Osteocyte (in vitro differentiated cells): ENCODE measurements around the gene RNF7. TPM values are rescaled to one million over a fixed set of nuclear protein-coding genes. Genes with fewer than 3 reads are reported as not detected.
"Not testable (repeated sequence)": the region's sequence is repeated elsewhere in the genome, so short reads cannot be mapped to it uniquely, and the experiment has no call there.

Experiments
- DNase-seq: peaks from one replicate; pipeline ENCODE4 v3.0.0; 2021; ENCODE audit warnings: mixed read lengths; ENCODE audit not compliant: unreplicated experiment; ENCODE audit errors: extremely low spot score
- H3K27ac Mint-ChIP-seq: one replicate; pipeline ENCODE4 v1.8.0; 2021; ENCODE audit warnings: mild to moderate bottlenecking, mixed read lengths; ENCODE audit not compliant: unreplicated experiment
- H3K27me3 Mint-ChIP-seq: one replicate; pipeline ENCODE4 v1.8.0; 2021; ENCODE audit warnings: mixed read lengths; ENCODE audit not compliant: unreplicated experiment
- H3K36me3 Mint-ChIP-seq: one replicate; pipeline ENCODE4 v1.8.0; 2021; ENCODE audit warnings: mixed read lengths; ENCODE audit not compliant: unreplicated experiment
- H3K4me1 Mint-ChIP-seq: one replicate; pipeline ENCODE4 v1.8.0; 2021; ENCODE audit warnings: mixed read lengths; ENCODE audit not compliant: unreplicated experiment
- H3K4me3 Mint-ChIP-seq: one replicate; pipeline ENCODE4 v1.8.0; 2021; ENCODE audit warnings: mild to moderate bottlenecking, moderate library complexity, mixed read lengths; ENCODE audit not compliant: unreplicated experiment
- H3K9me3 Mint-ChIP-seq: one replicate; pipeline ENCODE4 v1.8.0; 2021; ENCODE audit warnings: mixed read lengths; ENCODE audit not compliant: unreplicated experiment
- CTCF ChIP-seq: fragments of 200-600 bp; sonication (generic); IDR thresholded peaks from 2 replicates; pipeline ENCODE4 v1.5.0; 2021; ENCODE audit warnings: antibody characterized with exemption, mild to moderate bottlenecking, moderate library complexity
- total RNA-seq: library from RNA; stranded (reverse); gene quantifications from 2 replicates; pipeline ENCODE4 v1.2.1, GENCODE V29; 2021

Gene RNF7
- total RNA-seq, 1 donor from 2014 or later, result 87.4 TPM

GRCh38 chr3:141783632-141784031 is 45.5 kb downstream of the RNF7 start:
- Mint-ChIP-seq H3K36me3 (no peaks in the 10 kb centered on the region), H3K27me3 (peaks cover 4% of the 10 kb centered on the region), H3K27ac (no peak overlapping the region), H3K9me3 (peaks cover 3% of the 10 kb centered on the region), H3K4me1 (no peaks in the 10 kb centered on the region), H3K4me3 (no peak overlapping the region)
- no peak for TF ChIP-seq CTCF
- no peak for DNase-seq

GRCh38 chr3:141784096-141784495 is 46.0 kb downstream of the RNF7 start:
- TF ChIP-seq CTCF, result no peak
- Mint-ChIP-seq H3K36me3 (no peaks in the 10 kb centered on the region), H3K27ac (no peak overlapping the region), H3K4me1 (no peaks in the 10 kb centered on the region), H3K9me3 (peaks cover 3% of the 10 kb centered on the region), H3K27me3 (peaks cover 4% of the 10 kb centered on the region), H3K4me3 (no peak overlapping the region)
- DNase-seq, result no peak

GRCh38 chr3:141784531-141784930 is 46.4 kb downstream of the RNF7 start:
- H3K27me3 Mint-ChIP-seq, result peaks cover 4% of the 10 kb centered on the region
- DNase-seq, result no peak
- H3K9me3 Mint-ChIP-seq, result peaks cover 3% of the 10 kb centered on the region
- H3K4me1 Mint-ChIP-seq, result no peaks in the 10 kb centered on the region
- no peak overlapping the region for H3K27ac Mint-ChIP-seq
- no peak for TF ChIP-seq CTCF
- no peak overlapping the region for H3K4me3 Mint-ChIP-seq
- no peaks in the 10 kb centered on the region for H3K36me3 Mint-ChIP-seq

- H3K9me3 Mint-ChIP-seq, result no peaks in the 10 kb centered on the region
- no peak for TF ChIP-seq CTCF
- no peaks in the 10 kb centered on the region for H3K4me1 Mint-ChIP-seq
- no peak for DNase-seq
- no peaks in the 10 kb centered on the region for H3K36me3 Mint-ChIP-seq
- H3K27me3 Mint-ChIP-seq, result peaks cover 4% of the 10 kb centered on the region
- no peak overlapping the region for H3K4me3 Mint-ChIP-seq
- H3K27ac Mint-ChIP-seq, result no peak overlapping the region
These were observed 50.1 kb downstream of the RNF7 start for GRCh38 chr3:141788149-141788548.

- DNase-seq, H3K27ac Mint-ChIP-seq, H3K4me1 Mint-ChIP-seq, H3K27me3 Mint-ChIP-seq, H3K4me3 Mint-ChIP-seq, H3K9me3 Mint-ChIP-seq, H3K36me3 Mint-ChIP-seq: not testable (repeated sequence)
These were observed 50.7 kb downstream of the RNF7 start for GRCh38 chr3:141788750-141789149.

- H3K4me3 Mint-ChIP-seq, result no peak overlapping the region
- DNase-seq, result no peak
- TF ChIP-seq CTCF, result no peak
- H3K27ac Mint-ChIP-seq, result no peak overlapping the region
- H3K36me3 Mint-ChIP-seq, result no peaks in the 10 kb centered on the region
- H3K9me3 Mint-ChIP-seq, result no peaks in the 10 kb centered on the region
- no peaks in the 10 kb centered on the region for H3K27me3 Mint-ChIP-seq
- H3K4me1 Mint-ChIP-seq, result no peaks in the 10 kb centered on the region
These were observed 51.2 kb downstream of the RNF7 start for GRCh38 chr3:141789281-141789680.
